Neural progenitor cell (in vitro differentiated cells): ENCODE measurements around the gene MOV10L1. TPM values are rescaled to one million over a fixed set of nuclear protein-coding genes. Genes with fewer than 3 reads are reported as not detected.

Experiments used
- DNase-seq: peaks from one replicate; pipeline ENCODE4 v3.0.0-alpha.2; 2016; ENCODE audit warnings: low spot score
- H2AFZ ChIP-seq: fragments of 200-600 bp; sonication (generic); replicated peaks from 2 replicates; pipeline ENCODE4 v1.6.1; 2016; ENCODE audit warnings: antibody characterized with exemption
- H3F3A ChIP-seq: fragments of 200-600 bp; sonication (generic); 2 replicates; pipeline ENCODE4 v1.6.1; 2016; ENCODE audit warnings: antibody characterized with exemption, low read depth
- H3K27ac ChIP-seq: fragments of 200-600 bp; sonication (generic); 2 replicates; pipeline ENCODE4 v1.5.1; 2016; ENCODE audit warnings: mild to moderate bottlenecking
- H3K27me3 ChIP-seq: fragments of 200-600 bp; sonication (generic); 2 replicates; pipeline ENCODE4 v1.6.1; 2016; ENCODE audit warnings: mild to moderate bottlenecking, moderate library complexity
- H3K36me3 ChIP-seq: fragments of 200-600 bp; sonication (generic); 2 replicates; pipeline ENCODE4 v1.5.1; 2016
- H3K4me1 ChIP-seq: fragments of 200-600 bp; sonication (generic); 2 replicates; pipeline ENCODE4 v1.6.1; 2016; ENCODE audit warnings: mixed run types
- H3K4me2 ChIP-seq: fragments of 200-600 bp; sonication (generic); 2 replicates; pipeline ENCODE4 v1.6.1; 2016
- H3K4me3 ChIP-seq: fragments of 200-600 bp; sonication (generic); 2 replicates; pipeline ENCODE4 v1.5.1; 2016
- H3K79me2 ChIP-seq: fragments of 200-600 bp; sonication (generic); 2 replicates; pipeline ENCODE4 v1.6.1; 2016; ENCODE audit warnings: low read depth
- H3K9ac ChIP-seq: fragments of 200-600 bp; sonication (generic); 2 replicates; pipeline ENCODE4 v1.6.1; 2016
- H3K9me3 ChIP-seq: fragments of 200-600 bp; sonication (generic); 2 replicates; pipeline ENCODE4 v1.5.1; 2016; ENCODE audit warnings: low read depth
- H4K20me1 ChIP-seq: fragments of 200-600 bp; sonication (generic); 2 replicates; pipeline ENCODE4 v1.6.1; 2016; ENCODE audit warnings: low read depth
- H3K27ac Mint-ChIP-seq: 3 replicates; pipeline ENCODE4 v1.8.0; 2021; ENCODE audit warnings: mixed read lengths
- H3K27me3 Mint-ChIP-seq: 2 replicates; pipeline ENCODE4 v1.8.0; 2022; ENCODE audit warnings: low read depth, mild to moderate bottlenecking, inconsistent platforms, moderate library complexity, mixed read lengths; ENCODE audit not compliant: insufficient read depth
- H3K36me3 Mint-ChIP-seq: 3 replicates; pipeline ENCODE4 v1.8.0; 2021; ENCODE audit warnings: mixed read lengths
- H3K4me1 Mint-ChIP-seq: 3 replicates; pipeline ENCODE4 v1.8.0; 2021; ENCODE audit warnings: mixed read lengths
- H3K4me3 Mint-ChIP-seq: 3 replicates; pipeline ENCODE4 v1.8.0; 2021; ENCODE audit warnings: mild to moderate bottlenecking, moderate library complexity, mixed read lengths
- H3K9me3 Mint-ChIP-seq: 3 replicates; pipeline ENCODE4 v1.8.0; 2020; ENCODE audit warnings: mixed read lengths
- EZH2 ChIP-seq: fragments of 200-600 bp; sonication (generic); IDR thresholded peaks from 2 replicates; pipeline ENCODE4 v1.6.1; 2017; ENCODE audit warnings: antibody characterized with exemption, mild to moderate bottlenecking, moderate library complexity
- EZH2phosphoT487 ChIP-seq: fragments of 200-600 bp; sonication (generic); IDR thresholded peaks from 2 replicates; pipeline ENCODE4 v1.6.1; 2017; ENCODE audit warnings: antibody characterized with exemption
- total RNA-seq: library from RNA; depleted of rRNA; stranded (reverse); fragments of >200 nt; gene quantifications from 2 replicates; pipeline ENCODE4 v1.2.3, GENCODE V29; 2015; ENCODE audit warnings: low replicate concordance
- TF ChIP-seq, protein P1 (sequence below): fragments of 200-600 bp; sonication (generic); IDR thresholded peaks from 2 replicates; pipeline ENCODE4 v1.5.1; 2017; ENCODE audit warnings: antibody characterized with exemption, mild to moderate bottlenecking

Gene MOV10L1
- total RNA-seq, 1 donor from 2014 or later, result not detected

DNA sequence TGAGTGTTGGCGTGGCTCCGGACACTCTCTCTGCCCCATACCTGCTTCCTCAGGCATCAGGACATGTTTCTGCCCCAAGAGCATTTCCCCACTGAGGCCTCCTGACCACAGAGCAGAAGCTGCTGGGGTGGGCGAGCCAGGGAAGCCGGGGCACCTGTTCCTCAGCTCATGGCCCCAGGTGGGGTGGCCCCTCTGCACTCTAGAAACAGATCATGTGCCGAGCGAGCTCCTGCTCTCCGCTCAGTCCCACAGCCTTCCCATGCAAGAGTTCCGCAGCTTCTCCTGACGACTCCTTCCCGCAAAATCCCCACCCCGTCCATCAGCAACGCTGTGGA is 58.3 kb downstream of the MOV10L1 start:
- Mint-ChIP-seq H3K4me3 (no peak overlapping the region), H3K9me3 (no peaks in the 10 kb centered on the region), H3K27me3 (peaks cover 13% of the 10 kb centered on the region), H3K4me1 (peaks cover 21% of the 10 kb centered on the region), H3K36me3 (no peaks in the 10 kb centered on the region), H3K27ac (no peak overlapping the region)
- H3K9ac ChIP-seq, result no peak overlapping the region
- DNase-seq, result no peak
- no peak overlapping the region for H3K4me2 ChIP-seq
- H3K27me3 ChIP-seq, result peaks cover 10% of the 10 kb centered on the region
- H3K4me3 ChIP-seq, result no peak overlapping the region
- no peaks in the 10 kb centered on the region for H3K79me2 ChIP-seq
- H3K4me1 ChIP-seq, result peaks cover 3% of the 10 kb centered on the region
- no peaks in the 10 kb centered on the region for H3K36me3 ChIP-seq
- no peaks in the 10 kb centered on the region for H3F3A ChIP-seq
- H3K27ac ChIP-seq, result no peak overlapping the region
- no peaks in the 10 kb centered on the region for H3K9me3 ChIP-seq
- no peaks in the 10 kb centered on the region for H4K20me1 ChIP-seq
- TF ChIP-seq EZH2phosphoT487, result no peak
- TF ChIP-seq, protein P1, sequence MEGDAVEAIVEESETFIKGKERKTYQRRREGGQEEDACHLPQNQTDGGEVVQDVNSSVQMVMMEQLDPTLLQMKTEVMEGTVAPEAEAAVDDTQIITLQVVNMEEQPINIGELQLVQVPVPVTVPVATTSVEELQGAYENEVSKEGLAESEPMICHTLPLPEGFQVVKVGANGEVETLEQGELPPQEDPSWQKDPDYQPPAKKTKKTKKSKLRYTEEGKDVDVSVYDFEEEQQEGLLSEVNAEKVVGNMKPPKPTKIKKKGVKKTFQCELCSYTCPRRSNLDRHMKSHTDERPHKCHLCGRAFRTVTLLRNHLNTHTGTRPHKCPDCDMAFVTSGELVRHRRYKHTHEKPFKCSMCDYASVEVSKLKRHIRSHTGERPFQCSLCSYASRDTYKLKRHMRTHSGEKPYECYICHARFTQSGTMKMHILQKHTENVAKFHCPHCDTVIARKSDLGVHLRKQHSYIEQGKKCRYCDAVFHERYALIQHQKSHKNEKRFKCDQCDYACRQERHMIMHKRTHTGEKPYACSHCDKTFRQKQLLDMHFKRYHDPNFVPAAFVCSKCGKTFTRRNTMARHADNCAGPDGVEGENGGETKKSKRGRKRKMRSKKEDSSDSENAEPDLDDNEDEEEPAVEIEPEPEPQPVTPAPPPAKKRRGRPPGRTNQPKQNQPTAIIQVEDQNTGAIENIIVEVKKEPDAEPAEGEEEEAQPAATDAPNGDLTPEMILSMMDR, result no peak
- no peak for TF ChIP-seq EZH2
- no peak overlapping the region for H2AFZ ChIP-seq

DNA sequence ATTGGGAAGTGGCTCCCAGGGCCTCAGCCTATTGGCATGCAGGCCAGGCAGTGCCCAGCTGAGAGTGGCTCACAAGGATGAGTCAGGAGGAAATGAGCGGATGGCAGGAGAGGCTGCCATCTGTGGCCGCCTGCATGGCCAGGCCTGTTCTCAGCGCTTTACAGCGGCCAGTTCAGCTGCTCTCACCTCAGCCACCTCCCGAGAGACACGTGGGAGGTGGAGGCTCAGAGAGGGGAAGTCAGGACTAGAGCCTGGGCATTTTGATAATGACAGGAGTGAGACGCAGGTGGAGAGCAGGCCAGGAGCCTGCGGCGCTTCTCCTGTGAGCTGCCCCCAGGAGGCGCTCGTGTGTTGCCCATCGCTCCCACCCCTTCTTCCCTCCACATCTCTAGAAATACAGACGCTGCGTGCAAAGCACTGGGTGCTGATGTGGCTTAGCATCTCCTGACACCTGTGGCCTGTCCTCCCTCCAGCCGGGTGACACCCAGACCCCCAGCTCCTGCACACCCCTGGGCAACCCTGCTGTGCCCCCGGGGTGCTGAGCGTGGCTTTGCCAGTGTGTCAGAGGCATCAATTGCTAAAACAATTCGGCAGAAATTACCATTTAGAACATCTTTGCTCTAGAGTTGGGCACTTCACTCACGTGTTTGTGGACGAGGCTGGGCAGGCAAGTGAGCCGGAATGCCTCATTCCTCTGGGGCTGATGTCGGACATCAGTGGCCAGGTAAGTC is 59.4 kb downstream of the MOV10L1 start:
- H3K4me2 ChIP-seq, result no peak overlapping the region
- TF ChIP-seq, protein P1, result peak; percentile 80
- TF ChIP-seq EZH2phosphoT487 (no peak), EZH2 (no peak)
- Mint-ChIP-seq H3K9me3 (no peaks in the 10 kb centered on the region), H3K27ac (no peak overlapping the region), H3K36me3 (no peaks in the 10 kb centered on the region), H3K4me3 (no peak overlapping the region), H3K4me1 (peaks cover 21% of the 10 kb centered on the region), H3K27me3 (peaks cover 11% of the 10 kb centered on the region)
- H3F3A ChIP-seq, result no peaks in the 10 kb centered on the region
- no peaks in the 10 kb centered on the region for H3K36me3 ChIP-seq
- DNase-seq, result peak; percentile 78
- no peaks in the 10 kb centered on the region for H3K9me3 ChIP-seq
- H2AFZ ChIP-seq, result no peak overlapping the region
- H4K20me1 ChIP-seq, result no peaks in the 10 kb centered on the region
- no peak overlapping the region for H3K4me3 ChIP-seq
- peaks cover 3% of the 10 kb centered on the region for H3K4me1 ChIP-seq
- no peak overlapping the region for H3K9ac ChIP-seq
- H3K79me2 ChIP-seq, result no peaks in the 10 kb centered on the region
- H3K27me3 ChIP-seq, result peaks cover 10% of the 10 kb centered on the region
- H3K27ac ChIP-seq, result no peak overlapping the region

DNA sequence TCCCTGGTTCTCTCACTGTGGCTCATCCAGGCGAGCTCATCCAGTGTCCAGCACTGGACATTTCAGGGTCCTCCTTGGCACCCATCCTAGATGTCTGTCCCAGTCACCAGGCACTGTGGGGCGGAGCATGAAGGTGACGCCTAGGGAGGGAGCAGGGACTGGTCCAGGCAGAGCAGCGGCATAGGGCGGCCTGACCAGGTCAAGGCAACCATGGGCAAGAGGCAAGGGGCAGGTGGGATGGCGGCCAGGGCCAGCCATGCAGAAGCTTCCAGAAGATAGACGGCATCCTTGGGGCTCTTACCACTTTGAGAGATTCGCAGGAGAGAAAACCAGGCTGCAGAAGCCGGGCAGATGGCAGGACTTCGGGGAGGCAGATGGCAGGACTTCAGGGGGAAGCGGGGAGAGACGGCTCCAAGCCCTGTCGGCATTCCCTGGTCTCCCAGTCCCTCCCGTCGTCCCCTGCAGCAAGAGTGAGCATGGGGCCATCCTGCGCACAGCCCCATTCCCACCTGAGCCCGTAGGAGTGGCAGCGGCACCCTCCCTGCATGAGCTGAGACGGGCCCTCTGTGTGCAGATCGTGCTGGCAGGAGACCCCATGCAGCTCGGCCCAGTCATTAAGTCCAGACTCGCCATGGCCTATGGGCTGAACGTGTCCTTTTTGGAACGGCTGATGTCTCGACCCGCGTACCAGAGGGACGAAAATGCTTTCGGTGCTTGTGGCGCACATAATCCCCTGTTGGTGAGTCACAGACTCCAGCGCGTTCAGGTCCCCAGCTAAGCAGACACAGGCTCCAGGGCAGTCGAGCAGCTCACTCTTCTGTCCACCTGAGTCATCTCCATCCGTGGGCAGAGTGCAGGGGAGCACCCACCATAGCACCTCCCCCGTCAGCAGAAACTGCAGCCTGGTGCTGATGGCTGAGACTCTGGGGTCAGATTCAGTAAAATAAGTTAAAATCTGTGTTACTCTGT is 60.6 kb downstream of the MOV10L1 start:
- Histone ChIP-seq H3K4me1 (peaks cover 3% of the 10 kb centered on the region), H2AFZ (no peak overlapping the region), H3K9me3 (no peaks in the 10 kb centered on the region), H3F3A (no peaks in the 10 kb centered on the region), H3K27ac (no peak overlapping the region), H3K27me3 (peaks cover 10% of the 10 kb centered on the region), H3K36me3 (no peaks in the 10 kb centered on the region), H3K4me2 (no peak overlapping the region), H4K20me1 (no peaks in the 10 kb centered on the region), H3K4me3 (no peak overlapping the region), H3K79me2 (no peaks in the 10 kb centered on the region), H3K9ac (no peak overlapping the region)
- Mint-ChIP-seq H3K36me3 (no peaks in the 10 kb centered on the region), H3K27me3 (peaks cover 9% of the 10 kb centered on the region), H3K9me3 (no peaks in the 10 kb centered on the region), H3K4me3 (no peak overlapping the region), H3K27ac (peak overlapping the region; percentile 25), H3K4me1 (peaks cover 19% of the 10 kb centered on the region)
- TF ChIP-seq, protein P1, result no peak
- no peak for TF ChIP-seq EZH2phosphoT487
- DNase-seq, result no peak
